CD4-positive, alpha-beta T cell treated with Interleukin-1 beta for 1 hour (primary cell): ENCODE results near the gene NHLRC4.

ENCODE experiments used
- DNase-seq, 2 donors: peaks; one replicate each; pipeline ENCODE4 v3.0.0-alpha.2; 2020 to 2022

Gene NHLRC4

GRCh38 chr16:554640-555365 is 12.0 kb upstream of the NHLRC4 start:
- DNase-seq = no peak

GRCh38 chr16:555528-556473 is 11.0 kb upstream of the NHLRC4 start:
- DNase-seq = no peak

- no peak for DNase-seq
Observed at GRCh38 chr16:556474-557173, 10.2 kb upstream of the NHLRC4 start.

- DNase-seq = no peak
Observed at GRCh38 chr16:557463-558297, 9.1 kb upstream of the NHLRC4 start.

- DNase-seq = no peak
Observed at GRCh38 chr16:558298-559020, 8.3 kb upstream of the NHLRC4 start.

- no peak for DNase-seq
Observed at GRCh38 chr16:559021-559380, 7.8 kb upstream of the NHLRC4 start.

GRCh38 chr16:559411-560203 is 7.2 kb upstream of the NHLRC4 start:
- DNase-seq = no peak

GRCh38 chr16:560204-560700 is 6.6 kb upstream of the NHLRC4 start, which contains the start of gene PRR35:
Gene PRR35 (plus strand): TSS chr16:560394. CDS start chr16:563295, 2,901 bp downstream.
- no peak for DNase-seq

GRCh38 chr16:560701-561412 is 5.9 kb upstream of the NHLRC4 start:
- no peak for DNase-seq

GRCh38 chr16:561413-561794 is 5.4 kb upstream of the NHLRC4 start:
- DNase-seq = no peak

- DNase-seq = no peak
Observed at GRCh38 chr16:561957-562938, 4.6 kb upstream of the NHLRC4 start.

- no peak for DNase-seq
Observed at GRCh38 chr16:563072-563644, 3.6 kb upstream of the NHLRC4 start.

GRCh38 chr16:564690-565418 is 2.0 kb upstream of the NHLRC4 start:
- no peak for DNase-seq

- DNase-seq = no peak
Observed at GRCh38 chr16:565419-566330, 1.1 kb upstream of the NHLRC4 start.

GRCh38 chr16:567373-568256 is 810 bp downstream of the NHLRC4 start:
- DNase-seq = no peak
